ENCODE data around the gene IVL. TPM values are rescaled to one million over a fixed set of nuclear protein-coding genes. Genes with fewer than 3 reads are reported as not detected.

The IVL gene
- total RNA-seq, 2 experiments from 2014 or later: not detected

- Mint-ChIP-seq H3K4me3 (no peak overlapping the region), H3K4me1 (ENCODE audit: low read depth) (no peaks in the 10 kb centered on the region), H3K9me3 (ENCODE audit: insufficient read depth) (no peaks in the 10 kb centered on the region), H3K27me3 (ENCODE audit: low read depth) (peaks cover 8% of the 10 kb centered on the region), H3K36me3 (ENCODE audit: low read depth) (no peaks in the 10 kb centered on the region), H3K27ac (no peak overlapping the region)
- no peak for ATAC-seq
- no peak for DNase-seq
- ChIA-PET CTCF (no interaction called here), POLR2A (no interaction called here)
Measured at GRCh38 chr1:152901631-152902030, 6.7 kb upstream of the IVL start.

GRCh38 chr1:152902636-152903035 lies 5.7 kb upstream of the IVL start:
- Mint-ChIP-seq H3K4me3 (no peak overlapping the region), H3K27ac (no peak overlapping the region)
- DNase-seq: no peak

GRCh38 chr1:152904688-152905440 lies 3.5 kb upstream of the IVL start:
- ATAC-seq (no peak), DNase-seq (no peak)
- CTCF ChIA-PET: no interaction called here
- Mint-ChIP-seq H3K27ac (no peak overlapping the region), H3K4me3 (no peak overlapping the region), H3K4me1 (ENCODE audit: low read depth) (no peaks in the 10 kb centered on the region), H3K9me3 (ENCODE audit: insufficient read depth) (no peaks in the 10 kb centered on the region), H3K36me3 (ENCODE audit: low read depth) (no peaks in the 10 kb centered on the region), H3K27me3 (ENCODE audit: low read depth) (peaks cover 4% of the 10 kb centered on the region)
- POLR2A ChIA-PET: no interaction called here

More at GRCh38 chr1:152902636-152903035, 5.7 kb upstream of the IVL start:
- Mint-ChIP-seq H3K4me1 (ENCODE audit: low read depth) (no peaks in the 10 kb centered on the region), H3K9me3 (ENCODE audit: insufficient read depth) (no peaks in the 10 kb centered on the region), H3K36me3 (ENCODE audit: low read depth) (no peaks in the 10 kb centered on the region), H3K27me3 (ENCODE audit: low read depth) (peaks cover 8% of the 10 kb centered on the region)
- no peak for ATAC-seq
- ChIA-PET CTCF (no interaction called here), POLR2A (no interaction called here)

- no peaks in the 10 kb centered on the region for H3K9me3 Mint-ChIP-seq (ENCODE audit: insufficient read depth)
- no peak overlapping the region for H3K4me3 Mint-ChIP-seq
- H3K27ac Mint-ChIP-seq: no peak overlapping the region
- ATAC-seq: no peak
- no peaks in the 10 kb centered on the region for H3K27me3 Mint-ChIP-seq (ENCODE audit: low read depth)
- ChIA-PET POLR2A (no interaction called here), CTCF (no interaction called here)
- H3K4me1 Mint-ChIP-seq (ENCODE audit: low read depth): no peaks in the 10 kb centered on the region
- no peaks in the 10 kb centered on the region for H3K36me3 Mint-ChIP-seq (ENCODE audit: low read depth)
- DNase-seq: no peak
Measured at GRCh38 chr1:152906023-152906565, 2.3 kb upstream of the IVL start.

GRCh38 chr1:152909206-152909605 lies 860 bp downstream of the IVL start:
- peaks cover 8% of the 10 kb centered on the region for H3K27me3 Mint-ChIP-seq (ENCODE audit: low read depth)
- ChIA-PET CTCF (no interaction called here), POLR2A (no interaction called here)
- ATAC-seq: no peak
- H3K4me3 Mint-ChIP-seq: no peak overlapping the region
- no peaks in the 10 kb centered on the region for H3K36me3 Mint-ChIP-seq (ENCODE audit: low read depth)
- no peaks in the 10 kb centered on the region for H3K4me1 Mint-ChIP-seq (ENCODE audit: low read depth)
- no peak for DNase-seq
- no peaks in the 10 kb centered on the region for H3K9me3 Mint-ChIP-seq (ENCODE audit: insufficient read depth)
- H3K27ac Mint-ChIP-seq: no peak overlapping the region

- H3K36me3 Mint-ChIP-seq (ENCODE audit: low read depth): no peaks in the 10 kb centered on the region
- H3K27ac Mint-ChIP-seq: no peak overlapping the region
- POLR2A ChIA-PET: no interaction called here
- no peaks in the 10 kb centered on the region for H3K9me3 Mint-ChIP-seq (ENCODE audit: insufficient read depth)
- DNase-seq: no peak
- CTCF ChIA-PET: no interaction called here
- peaks cover 13% of the 10 kb centered on the region for H3K27me3 Mint-ChIP-seq (ENCODE audit: low read depth)
- no peak overlapping the region for H3K4me3 Mint-ChIP-seq
- ATAC-seq: no peak
- H3K4me1 Mint-ChIP-seq (ENCODE audit: low read depth): no peaks in the 10 kb centered on the region
Measured at GRCh38 chr1:152912471-152912870, 4.1 kb downstream of the IVL start.

- no peaks in the 10 kb centered on the region for H3K4me1 Mint-ChIP-seq (ENCODE audit: low read depth)
- no peaks in the 10 kb centered on the region for H3K36me3 Mint-ChIP-seq (ENCODE audit: low read depth)
- ATAC-seq (no peak), DNase-seq (no peak)
- H3K9me3 Mint-ChIP-seq (ENCODE audit: insufficient read depth): no peaks in the 10 kb centered on the region
- no peak overlapping the region for H3K4me3 Mint-ChIP-seq
- H3K27me3 Mint-ChIP-seq (ENCODE audit: low read depth): peaks cover 13% of the 10 kb centered on the region
- POLR2A ChIA-PET: no interaction called here
- H3K27ac Mint-ChIP-seq: no peak overlapping the region
- CTCF ChIA-PET: no interaction called here
Measured at GRCh38 chr1:152912900-152913299, 4.6 kb downstream of the IVL start.

- H3K4me3 Mint-ChIP-seq: no peak overlapping the region
- DNase-seq (no peak), ATAC-seq (no peak)
- no peak overlapping the region for H3K27ac Mint-ChIP-seq
- no peaks in the 10 kb centered on the region for H3K36me3 Mint-ChIP-seq (ENCODE audit: low read depth)
- POLR2A ChIA-PET: no interaction called here
- H3K4me1 Mint-ChIP-seq (ENCODE audit: low read depth): no peaks in the 10 kb centered on the region
- H3K9me3 Mint-ChIP-seq (ENCODE audit: insufficient read depth): no peaks in the 10 kb centered on the region
- CTCF ChIA-PET: no interaction called here
- peaks cover 14% of the 10 kb centered on the region for H3K27me3 Mint-ChIP-seq (ENCODE audit: low read depth)
Measured at GRCh38 chr1:152917794-152918193, 9.4 kb downstream of the IVL start.

- Mint-ChIP-seq H3K27ac (no peak overlapping the region), H3K4me1 (ENCODE audit: low read depth) (no peaks in the 10 kb centered on the region), H3K4me3 (no peak overlapping the region), H3K9me3 (ENCODE audit: insufficient read depth) (no peaks in the 10 kb centered on the region), H3K27me3 (ENCODE audit: low read depth) (peaks cover 7% of the 10 kb centered on the region), H3K36me3 (ENCODE audit: low read depth) (no peaks in the 10 kb centered on the region)
- no peak for DNase-seq
- ATAC-seq: no peak
- ChIA-PET CTCF (no interaction called here), POLR2A (no interaction called here)
Measured at GRCh38 chr1:152919071-152919470, 10.7 kb downstream of the IVL start.

- DNase-seq: no peak
- ChIA-PET POLR2A (no interaction called here), CTCF (no interaction called here)
- no peaks in the 10 kb centered on the region for H3K4me1 Mint-ChIP-seq (ENCODE audit: low read depth)
- H3K9me3 Mint-ChIP-seq (ENCODE audit: insufficient read depth): no peaks in the 10 kb centered on the region
- no peaks in the 10 kb centered on the region for H3K36me3 Mint-ChIP-seq (ENCODE audit: low read depth)
- H3K4me3 Mint-ChIP-seq: no peak overlapping the region
- peaks cover 2% of the 10 kb centered on the region for H3K27me3 Mint-ChIP-seq (ENCODE audit: low read depth)
- H3K27ac Mint-ChIP-seq: no peak overlapping the region
- ATAC-seq: no peak
Measured at GRCh38 chr1:152924191-152924590, 15.8 kb downstream of the IVL start.

- Mint-ChIP-seq H3K36me3 (ENCODE audit: low read depth) (no peaks in the 10 kb centered on the region), H3K9me3 (ENCODE audit: insufficient read depth) (no peaks in the 10 kb centered on the region), H3K4me3 (no peak overlapping the region), H3K27ac (no peak overlapping the region), H3K27me3 (ENCODE audit: low read depth) (peaks cover 2% of the 10 kb centered on the region), H3K4me1 (ENCODE audit: low read depth) (no peaks in the 10 kb centered on the region)
- ATAC-seq (no peak), DNase-seq (no peak)
- POLR2A ChIA-PET: no interaction called here
- CTCF ChIA-PET: interaction anchor here (1.0 to 1.1 kb wide), 2 partner anchors 54 to 56 kb away, joined by 3 to 6 read pairs; no protein-coding TSS in a partner anchor
Measured at GRCh38 chr1:152926091-152926490, 17.7 kb downstream of the IVL start.

- no peaks in the 10 kb centered on the region for H3K4me1 Mint-ChIP-seq (ENCODE audit: low read depth)
- no peak overlapping the region for H3K27ac Mint-ChIP-seq
- H3K9me3 Mint-ChIP-seq (ENCODE audit: insufficient read depth): no peaks in the 10 kb centered on the region
- ChIA-PET CTCF (no interaction called here), POLR2A (no interaction called here)
- H3K4me3 Mint-ChIP-seq: no peak overlapping the region
- DNase-seq (no peak), ATAC-seq (no peak)
- peaks cover 2% of the 10 kb centered on the region for H3K27me3 Mint-ChIP-seq (ENCODE audit: low read depth)
- no peaks in the 10 kb centered on the region for H3K36me3 Mint-ChIP-seq (ENCODE audit: low read depth)
Measured at GRCh38 chr1:152928671-152929070, 20.3 kb downstream of the IVL start.
